GM18498 (cell line): ENCODE measurements around the gene SYCN.
"Not testable (repeated sequence)": the region's sequence is repeated elsewhere in the genome, so short reads cannot be mapped to it uniquely, and the experiment has no call there.

Source experiments
- ATAC-seq: cut with Tn5 transposase; IDR thresholded peaks from one replicate; pipeline ENCODE4 v1.9.1; 2021; ENCODE audit warnings: mild to moderate bottlenecking, moderate library complexity; ENCODE audit not compliant: unreplicated experiment

SYCN gene, protein sequence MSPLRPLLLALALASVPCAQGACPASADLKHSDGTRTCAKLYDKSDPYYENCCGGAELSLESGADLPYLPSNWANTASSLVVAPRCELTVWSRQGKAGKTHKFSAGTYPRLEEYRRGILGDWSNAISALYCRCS

GRCh38 chr19:39203372-39204341 is at the start of gene SYCN:
TSS of gene SYCN (minus strand) at chr19:39204263. CDS start at chr19:39204254, 9 bp downstream.
- no peak for ATAC-seq

GRCh38 chr19:39253374-39254149 is 49.5 kb upstream of the SYCN start:
- ATAC-seq, result no peak

DNA sequence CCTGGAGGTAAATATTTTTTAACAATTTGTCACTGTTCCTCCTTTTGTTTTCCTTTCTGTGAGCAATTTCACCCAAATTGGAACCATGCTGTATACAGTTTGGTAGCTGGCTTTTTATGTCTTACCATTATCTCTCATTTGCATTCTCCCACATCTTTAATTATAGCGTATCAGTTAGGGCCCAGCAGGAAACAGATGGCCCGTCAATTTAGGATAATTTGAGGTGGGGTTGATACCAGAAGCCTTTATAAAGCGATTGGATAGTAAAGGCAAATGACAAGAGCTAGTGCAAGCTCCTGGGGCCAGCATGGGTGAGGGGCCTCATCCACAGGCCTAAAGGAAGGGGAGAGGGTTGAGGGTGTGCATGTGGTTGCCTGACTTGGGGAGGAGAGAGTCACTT is 48.4 kb upstream of the SYCN start:
- no peak for ATAC-seq

GRCh38 chr19:39251846-39252245 is 47.8 kb upstream of the SYCN start:
- no peak for ATAC-seq

DNA sequence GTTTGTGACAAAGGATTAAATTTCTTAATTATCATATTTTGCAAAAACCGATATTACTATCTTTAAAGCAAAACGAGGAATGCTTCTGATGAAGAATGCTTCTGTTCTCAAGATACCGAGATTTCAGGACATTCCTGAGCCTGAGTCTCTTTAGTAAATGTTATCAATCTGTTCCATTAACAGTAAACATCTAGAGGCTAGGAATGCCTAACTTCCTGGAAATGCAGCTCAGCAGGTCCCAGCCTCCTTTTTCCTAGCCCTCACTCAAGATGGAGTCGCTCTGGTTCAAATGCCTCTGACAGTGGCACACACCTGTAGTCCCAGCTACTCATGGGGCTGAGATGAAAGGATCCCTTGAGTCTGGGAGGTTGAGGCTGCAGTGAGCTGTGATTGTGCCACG is 47.0 kb upstream of the SYCN start:
- no peak for ATAC-seq

DNA sequence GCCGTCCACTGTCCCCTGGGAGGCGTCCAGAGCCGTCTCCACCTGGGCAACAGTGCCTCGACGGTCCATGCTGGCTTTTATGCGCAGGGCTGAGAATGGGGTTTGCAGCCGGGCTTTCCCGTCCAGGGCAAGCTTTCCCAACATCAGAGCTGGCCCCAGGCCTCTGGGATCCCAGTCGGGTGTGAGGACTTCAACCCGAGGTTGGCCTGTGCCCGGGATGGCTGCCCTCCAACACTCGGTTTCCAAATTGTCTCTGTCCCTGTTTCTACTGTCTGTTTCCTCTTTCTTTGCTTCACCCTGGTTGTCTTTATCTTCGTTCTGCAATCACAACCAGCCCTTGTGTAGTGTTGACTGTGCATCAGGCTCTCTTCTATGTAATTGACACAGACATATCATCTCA is 44.7 kb upstream of the SYCN start, which contains the start of gene IFNL4:
Gene IFNL4, minus strand, starts transcription at position 51 of the 400 bp plus-strand sequence.
- ATAC-seq, result no peak

- ATAC-seq, result no peak
Measured at GRCh38 chr19:39247701-39248664, 43.9 kb upstream of the SYCN start.

GRCh38 chr19:39246951-39247669 is 43.0 kb upstream of the SYCN start:
- ATAC-seq, result no peak

- ATAC-seq, result not testable (repeated sequence)
Measured at GRCh38 chr19:39245166-39245565, 41.1 kb upstream of the SYCN start.

DNA sequence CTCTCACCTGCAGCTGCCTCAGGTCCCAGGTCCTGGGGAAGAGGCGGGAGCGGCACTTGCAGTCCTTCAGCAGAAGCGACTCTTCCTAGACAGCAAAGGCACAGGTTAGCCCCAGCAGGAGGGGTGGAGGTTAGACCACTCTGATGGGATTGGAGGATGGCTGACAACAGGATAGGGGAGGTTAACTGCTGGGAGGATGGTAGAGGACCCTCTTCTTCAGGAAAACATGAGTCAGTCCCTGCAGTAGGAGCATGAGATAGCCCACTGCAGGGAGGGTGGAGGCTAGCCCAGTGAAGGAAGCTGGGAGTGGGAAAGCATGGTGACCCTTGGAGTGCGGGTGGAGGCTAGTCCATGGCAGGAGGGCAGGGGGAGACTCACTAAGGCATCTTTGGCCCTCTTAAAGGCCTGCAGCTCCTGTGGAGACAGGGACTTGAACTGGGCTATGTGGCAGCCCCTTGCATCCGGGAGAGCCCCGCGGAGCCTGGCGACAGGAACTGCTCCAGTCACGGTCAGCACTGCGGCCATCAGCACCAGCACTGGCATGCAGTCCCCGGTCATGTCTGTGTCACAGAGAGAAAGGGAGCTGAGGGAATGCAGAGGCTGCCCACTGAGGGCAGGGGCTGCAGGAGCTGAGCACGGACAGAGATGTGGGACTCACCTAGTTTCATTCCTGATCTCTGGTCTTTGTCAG is 40.5 kb upstream of the SYCN start, which contains the start of gene IFNL3:
Gene IFNL3, minus strand, starts transcription at position 597 of the 691 bp plus-strand sequence. Its CDS starts 39 bp downstream, at position 558.
- ATAC-seq, result not testable (repeated sequence)

DNA sequence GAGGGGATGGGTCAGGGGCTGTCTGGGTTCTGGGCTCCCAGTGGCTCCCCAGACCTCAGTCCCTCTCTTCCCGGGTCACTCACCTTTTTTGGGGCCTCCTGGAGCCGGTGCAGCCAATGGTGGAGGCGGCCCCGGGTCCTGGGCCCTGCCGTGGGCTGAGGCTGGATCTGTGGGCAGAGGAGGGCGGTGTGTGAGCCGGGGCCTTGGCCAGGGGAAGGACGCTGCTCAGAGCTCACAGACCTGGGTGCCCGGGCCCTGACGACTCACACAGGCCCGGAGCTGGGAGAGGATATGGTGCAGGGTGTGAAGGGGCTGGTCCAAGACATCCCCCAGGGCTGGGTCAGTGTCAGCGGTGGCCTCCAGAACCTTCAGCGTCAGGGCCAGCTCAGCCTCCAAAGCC is 39.7 kb upstream of the SYCN start:
- ATAC-seq, result not testable (repeated sequence)

GRCh38 chr19:39240421-39240820 is 36.4 kb upstream of the SYCN start:
- no peak for ATAC-seq

- no peak for ATAC-seq
Measured at GRCh38 chr19:39238944-39239343, 34.9 kb upstream of the SYCN start.

DNA sequence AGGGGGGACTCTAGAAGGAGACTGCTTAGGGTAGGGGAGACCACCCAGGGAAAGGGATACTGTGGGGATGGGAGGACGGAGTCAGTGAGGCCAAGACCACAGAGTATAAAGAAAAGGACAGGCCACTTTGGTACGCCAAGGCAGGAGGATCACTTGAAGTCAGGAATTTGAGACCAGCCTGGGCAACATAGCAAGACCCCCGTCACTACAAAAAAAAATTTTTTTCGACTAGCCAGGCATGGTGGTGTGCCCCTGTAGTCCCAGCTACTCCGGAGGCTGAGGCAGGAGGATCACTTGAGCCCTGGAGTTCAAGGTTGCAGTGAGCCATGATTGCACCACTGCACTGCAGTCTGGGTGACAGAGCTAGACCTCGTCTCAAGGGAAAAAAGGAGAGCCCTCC is 34.1 kb upstream of the SYCN start:
- no peak for ATAC-seq

- ATAC-seq, result peak; percentile 63
Measured at GRCh38 chr19:39237200-39238184, 33.4 kb upstream of the SYCN start.

DNA sequence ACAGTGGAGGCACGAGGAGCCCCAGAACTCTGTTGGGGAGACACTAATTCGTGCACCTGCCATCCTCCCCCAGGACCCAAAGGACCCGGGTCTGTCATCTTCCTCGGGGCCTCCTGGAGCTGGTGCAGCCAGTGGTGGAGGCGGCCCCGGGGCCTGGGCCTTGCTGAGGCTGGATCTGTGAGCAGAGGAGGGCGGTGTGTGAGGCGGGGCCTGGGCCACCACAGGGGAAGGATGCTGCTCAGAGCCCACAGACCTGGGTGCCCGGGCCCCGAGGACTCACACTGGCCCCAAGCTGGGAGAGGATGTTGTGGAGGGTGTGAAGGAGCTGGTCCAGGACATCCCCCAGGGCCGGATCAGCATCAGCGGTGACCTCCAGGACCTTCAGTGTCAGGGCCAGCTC is 32.5 kb upstream of the SYCN start:
- ATAC-seq, result no peak

- ATAC-seq, result no peak
Measured at GRCh38 chr19:39232708-39233107, 28.6 kb upstream of the SYCN start.
